OCI-LY7 (cell line): ENCODE data around the gene SASH3. TPM values are rescaled to one million over a fixed set of nuclear protein-coding genes. Genes with fewer than 3 reads are reported as not detected.

Source experiments
- BruUV-seq: library from RNA; stranded (reverse); fragments of 400-500 nt; replicated peaks from 2 replicates; lab custom pipeline; 2021; lab: Mats Ljungman, UMichigan
- CTCF ChIA-PET: fragments of 300-600 bp; sonication (Branson Sonifier 250); formaldehyde crosslinking; loops from one replicate; lab custom pipeline; 2022; ENCODE audit warnings: antibody characterized with exemption; ENCODE audit not compliant: unreplicated experiment; lab: Charles Lee
- POLR2A ChIA-PET: fragments of 300-600 bp; sonication (Branson Sonifier 250); formaldehyde crosslinking; loops from one replicate; lab custom pipeline; 2022; ENCODE audit warnings: antibody characterized with exemption; lab: Charles Lee
- DNase-seq: peaks from one replicate; pipeline ENCODE4 v3.0.0-alpha.2; 2015; ENCODE audit warnings: low spot score
- H2AFZ ChIP-seq: fragments of 200-600 bp; sonication (generic), shearing (Covaris generic); 2 replicates; pipeline ENCODE4 v1.6.1; 2014; ENCODE audit warnings: mild to moderate bottlenecking, antibody characterized with exemption, low read length, moderate library complexity
- H3K27ac ChIP-seq: fragments of 200-600 bp; sonication (generic); 2 replicates; pipeline ENCODE4 v1.5.1; 2014; ENCODE audit warnings: mixed run types, low read depth, mild to moderate bottlenecking, moderate library complexity, low read length, inconsistent platforms; ENCODE audit not compliant: poor library complexity, severe bottlenecking
- H3K36me3 ChIP-seq: fragments of 200-600 bp; sonication (generic); 2 replicates; pipeline ENCODE4 v1.6.1; 2014; ENCODE audit warnings: mild to moderate bottlenecking, antibody characterized with exemption, low read length, moderate library complexity, mixed read lengths; ENCODE audit not compliant: insufficient read depth
- H3K4me1 ChIP-seq: fragments of 200-600 bp; sonication (generic); 2 replicates; pipeline ENCODE4 v1.5.1; 2014; ENCODE audit warnings: mild to moderate bottlenecking, low read length; ENCODE audit not compliant: insufficient read depth, poor library complexity, severe bottlenecking
- H3K4me2 ChIP-seq: fragments of 200-600 bp; sonication (generic); 2 replicates; pipeline ENCODE4 v1.6.1; 2014; ENCODE audit warnings: mild to moderate bottlenecking, low read length
- H3K4me3 ChIP-seq: fragments of 200-600 bp; sonication (generic); 2 replicates; pipeline ENCODE4 v1.5.1; 2014; ENCODE audit warnings: mild to moderate bottlenecking, low read depth, low read length; ENCODE audit not compliant: poor library complexity, severe bottlenecking
- H3K79me2 ChIP-seq: fragments of 200-600 bp; sonication (generic); 2 replicates; pipeline ENCODE4 v1.6.1; 2016; ENCODE audit warnings: low read depth, mild to moderate bottlenecking, low read length, moderate library complexity, mixed read lengths; ENCODE audit not compliant: insufficient read depth
- H3K9me2 ChIP-seq: fragments of 200-600 bp; sonication (generic); 2 replicates; pipeline ENCODE4 v1.6.1; 2016; ENCODE audit warnings: mild to moderate bottlenecking, low read length, mixed read lengths; ENCODE audit not compliant: insufficient read depth
- H3K9me3 ChIP-seq: fragments of 200-600 bp; sonication (generic); 2 replicates; pipeline ENCODE4 v1.6.1; 2014; ENCODE audit warnings: mild to moderate bottlenecking, mixed run types, low read length, mixed read lengths
- H4K20me1 ChIP-seq: fragments of 200-600 bp; sonication (generic); 2 replicates; pipeline ENCODE4 v1.6.1; 2014; ENCODE audit warnings: mild to moderate bottlenecking, antibody characterized with exemption, low read length, moderate library complexity, mixed read lengths; ENCODE audit not compliant: insufficient read depth
- EZH2phosphoT487 ChIP-seq: fragments of 200-600 bp; sonication (generic); IDR thresholded peaks from 2 replicates; pipeline ENCODE4 v1.6.1; 2018; ENCODE audit warnings: low read depth, borderline replicate concordance, mild to moderate bottlenecking, mixed run types, antibody characterized with exemption, low read length, moderate library complexity, mixed read lengths
- intact Hi-C: fragments of 100-400 bp; cut with micrococcal nuclease; formaldehyde crosslinking; loops from one replicate; pipeline ENCODE4 v1.10.0; 2022; ENCODE audit not compliant: unreplicated experiment
- total RNA-seq, 2 experiments: library from RNA; depleted of rRNA in 1 of 2; stranded (reverse); fragments of >200 nt in 1 of 2; shearing (Covaris generic) in 1 of 2; gene quantifications; 2 replicates each; pipeline ENCODE4 v1.2.3, GENCODE V29; 2014 to 2022
- TF ChIP-seq, protein P1 (sequence below): fragments of 200-600 bp; sonication (generic); conservative IDR thresholded peaks from 2 replicates; pipeline ENCODE4 v1.5.1; 2014; ENCODE audit warnings: mild to moderate bottlenecking, antibody characterized with exemption, low read length, moderate library complexity, mixed read lengths

SASH3 gene
- total RNA-seq, 2 experiments from 2014 or later, result 157 to 194 TPM

DNA sequence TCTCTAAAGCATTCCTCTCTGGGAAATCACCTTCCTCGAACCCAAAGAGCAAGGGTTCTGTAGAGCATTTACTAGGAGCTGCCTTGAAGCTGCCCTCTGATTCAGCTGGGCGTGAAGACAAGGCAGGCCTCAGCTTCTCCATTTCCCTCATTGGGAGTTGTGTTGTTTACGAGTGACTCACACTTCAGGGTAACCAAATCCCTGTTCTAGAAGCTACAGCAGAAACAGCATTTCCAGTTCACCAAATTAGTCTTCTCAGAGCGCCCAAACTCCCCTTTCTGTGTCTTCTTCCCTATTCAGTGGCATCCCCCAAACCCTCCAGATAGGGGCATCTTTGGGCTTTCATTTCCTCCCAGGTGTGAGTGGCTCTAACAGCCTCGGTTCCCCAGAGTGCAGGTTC, 41.8 kb upstream of the SASH3 start:
- Histone ChIP-seq H3K79me2 (no peaks in the 10 kb centered on the region), H3K9me3 (no peaks in the 10 kb centered on the region), H3K4me1 (peaks cover 20% of the 10 kb centered on the region), H4K20me1 (no peaks in the 10 kb centered on the region), H3K4me3 (no peak overlapping the region), H3K4me2 (peak overlapping the region; percentile 36; the same call in 1 of the 2 replicates), H2AFZ (peak overlapping the region; percentile 28; the same call in 1 of the 2 replicates), H3K27ac (no peak overlapping the region), H3K9me2 (no peaks in the 10 kb centered on the region), H3K36me3 (no peaks in the 10 kb centered on the region)
- POLR2A ChIA-PET, result interaction anchor here (0.6 to 1.3 kb wide), 7 partner anchors 8 to 450 kb away, joined by 3 to 6 read pairs (median 3); no protein-coding TSS in a partner anchor
- CTCF ChIA-PET, result interaction anchor here (1.1 kb wide), 1 partner anchor 41 kb away, joined by 3 read pairs; no protein-coding TSS in a partner anchor
- TF ChIP-seq, protein P1, sequence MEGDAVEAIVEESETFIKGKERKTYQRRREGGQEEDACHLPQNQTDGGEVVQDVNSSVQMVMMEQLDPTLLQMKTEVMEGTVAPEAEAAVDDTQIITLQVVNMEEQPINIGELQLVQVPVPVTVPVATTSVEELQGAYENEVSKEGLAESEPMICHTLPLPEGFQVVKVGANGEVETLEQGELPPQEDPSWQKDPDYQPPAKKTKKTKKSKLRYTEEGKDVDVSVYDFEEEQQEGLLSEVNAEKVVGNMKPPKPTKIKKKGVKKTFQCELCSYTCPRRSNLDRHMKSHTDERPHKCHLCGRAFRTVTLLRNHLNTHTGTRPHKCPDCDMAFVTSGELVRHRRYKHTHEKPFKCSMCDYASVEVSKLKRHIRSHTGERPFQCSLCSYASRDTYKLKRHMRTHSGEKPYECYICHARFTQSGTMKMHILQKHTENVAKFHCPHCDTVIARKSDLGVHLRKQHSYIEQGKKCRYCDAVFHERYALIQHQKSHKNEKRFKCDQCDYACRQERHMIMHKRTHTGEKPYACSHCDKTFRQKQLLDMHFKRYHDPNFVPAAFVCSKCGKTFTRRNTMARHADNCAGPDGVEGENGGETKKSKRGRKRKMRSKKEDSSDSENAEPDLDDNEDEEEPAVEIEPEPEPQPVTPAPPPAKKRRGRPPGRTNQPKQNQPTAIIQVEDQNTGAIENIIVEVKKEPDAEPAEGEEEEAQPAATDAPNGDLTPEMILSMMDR, result peak; percentile 34; the same call in 1 of the 2 replicates
- TF ChIP-seq EZH2phosphoT487, result no peak
- DNase-seq, result peak; percentile 44
- intact Hi-C loops, result no loop called here
- BruUV-seq, result no TSS peak

DNA sequence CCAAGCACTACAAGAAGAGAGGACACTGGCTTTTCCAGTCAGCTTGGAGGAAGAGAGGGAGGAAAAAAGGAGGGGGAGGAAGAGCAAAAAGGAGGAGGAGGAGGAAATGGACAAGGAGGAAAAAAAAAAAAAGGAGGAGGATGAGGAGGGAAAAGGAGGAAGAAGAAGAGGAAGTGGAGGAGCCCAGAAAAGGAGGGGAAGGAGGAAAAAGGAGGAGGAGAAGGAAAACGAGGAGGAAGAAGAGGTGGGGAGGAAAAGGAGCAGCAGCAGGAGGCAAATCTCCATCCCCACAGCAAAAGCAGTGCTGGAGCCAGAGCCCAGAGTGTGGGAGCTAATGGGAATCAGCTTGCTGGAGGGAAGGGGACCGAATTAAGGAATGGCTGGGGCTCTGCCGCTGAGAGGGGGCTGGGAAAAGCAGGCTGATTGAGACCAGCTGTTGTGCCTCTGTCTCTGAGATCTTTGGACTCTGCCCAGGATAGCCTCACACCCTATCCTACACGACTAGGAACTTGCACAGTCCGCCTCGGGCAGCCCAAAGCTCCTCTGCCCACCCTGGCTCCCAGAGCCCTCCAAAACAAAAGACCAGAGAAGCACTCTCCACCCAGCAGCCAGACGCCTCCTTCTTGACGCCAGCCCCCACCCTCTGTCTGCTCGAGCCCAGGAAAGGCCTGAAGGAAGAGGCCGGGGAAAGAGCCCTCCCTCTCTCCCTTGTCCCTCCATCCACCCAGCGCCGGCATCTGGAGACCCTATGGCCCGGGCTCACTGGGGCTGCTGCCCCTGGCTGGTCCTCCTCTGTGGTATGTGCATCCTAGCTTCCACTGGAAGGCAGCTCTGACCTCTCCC, 41.1 kb upstream of the SASH3 start, which contains the start of gene XPNPEP2:
TSS of gene XPNPEP2 (plus strand) at position 514 of the 843 bp plus-strand sequence. CDS start at position 749, 235 bp downstream.
- Histone ChIP-seq H4K20me1 (no peaks in the 10 kb centered on the region), H3K9me2 (no peaks in the 10 kb centered on the region), H3K79me2 (no peaks in the 10 kb centered on the region), H3K27ac (no peak within 1 kb of the TSS), H2AFZ (peak within 1 kb of the TSS; percentile 28; the same call in 1 of the 2 replicates), H3K36me3 (no peaks in the 10 kb centered on the region), H3K4me1 (peaks cover 13% of the 10 kb centered on the region), H3K4me2 (peak within 1 kb of the TSS; percentile 36; the same call in 1 of the 2 replicates), H3K9me3 (no peaks in the 10 kb centered on the region), H3K4me3 (no peak within 1 kb of the TSS)
- TF ChIP-seq, protein P1, result 0 out of 2 replicates have a peak, but pooled peaks have one; percentile 2
- no peak for TF ChIP-seq EZH2phosphoT487
- DNase-seq, result no peak
- ChIA-PET CTCF (interaction anchor here (1.1 kb wide), 1 partner anchor 41 kb away, joined by 3 read pairs; no protein-coding TSS in a partner anchor), POLR2A (interaction anchor here (0.6 to 1.3 kb wide), 6 partner anchors 7 to 449 kb away, joined by 3 to 6 read pairs (median 4); no protein-coding TSS in a partner anchor)
- BruUV-seq, result no TSS peak
- intact Hi-C loops, result no loop called here
